Stimulated activated CD4-positive, alpha-beta T cell treated with anti-CD3 and anti-CD28 coated beads, Interleukin-12 subunit alpha, Interleukin-12 subunit beta, amount 100 ng/mL, for 24 hours (primary cell): Measurements from ENCODE around the gene MCM3AP.

Experiments
- DNase-seq, 2 experiments: peaks; one replicate each; pipeline ENCODE4 v3.0.0-alpha.2; 2020; ENCODE audit warnings: low read depth in 2 of 2

Gene MCM3AP

DNA sequence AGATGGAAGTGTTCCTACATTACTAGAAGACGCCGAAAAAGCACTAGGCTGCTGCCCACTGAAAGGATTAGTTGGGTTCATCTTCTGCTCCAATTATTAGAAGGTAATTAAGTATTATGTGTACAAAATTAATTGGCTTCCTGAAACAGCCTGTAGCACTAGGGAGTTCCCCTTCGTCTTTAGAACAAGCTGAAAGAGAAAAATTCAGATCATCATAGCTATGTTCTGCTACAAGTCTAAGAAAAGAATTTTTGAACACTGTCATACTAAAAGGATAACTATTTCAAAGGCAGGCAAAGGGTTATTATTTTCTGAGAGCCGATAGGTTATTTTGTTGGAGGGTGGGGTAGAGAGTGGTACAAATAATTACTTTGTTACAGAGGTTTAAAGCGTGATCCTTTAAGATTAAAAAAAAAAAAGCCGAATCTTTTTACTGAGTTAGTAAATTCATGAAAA, at the start of gene MCM3AP:
Gene MCM3AP (minus strand): TSS at position 406 of the 456 bp plus-strand sequence. CDS start 325 bp downstream, at position 81.
- no peak for DNase-seq

DNA sequence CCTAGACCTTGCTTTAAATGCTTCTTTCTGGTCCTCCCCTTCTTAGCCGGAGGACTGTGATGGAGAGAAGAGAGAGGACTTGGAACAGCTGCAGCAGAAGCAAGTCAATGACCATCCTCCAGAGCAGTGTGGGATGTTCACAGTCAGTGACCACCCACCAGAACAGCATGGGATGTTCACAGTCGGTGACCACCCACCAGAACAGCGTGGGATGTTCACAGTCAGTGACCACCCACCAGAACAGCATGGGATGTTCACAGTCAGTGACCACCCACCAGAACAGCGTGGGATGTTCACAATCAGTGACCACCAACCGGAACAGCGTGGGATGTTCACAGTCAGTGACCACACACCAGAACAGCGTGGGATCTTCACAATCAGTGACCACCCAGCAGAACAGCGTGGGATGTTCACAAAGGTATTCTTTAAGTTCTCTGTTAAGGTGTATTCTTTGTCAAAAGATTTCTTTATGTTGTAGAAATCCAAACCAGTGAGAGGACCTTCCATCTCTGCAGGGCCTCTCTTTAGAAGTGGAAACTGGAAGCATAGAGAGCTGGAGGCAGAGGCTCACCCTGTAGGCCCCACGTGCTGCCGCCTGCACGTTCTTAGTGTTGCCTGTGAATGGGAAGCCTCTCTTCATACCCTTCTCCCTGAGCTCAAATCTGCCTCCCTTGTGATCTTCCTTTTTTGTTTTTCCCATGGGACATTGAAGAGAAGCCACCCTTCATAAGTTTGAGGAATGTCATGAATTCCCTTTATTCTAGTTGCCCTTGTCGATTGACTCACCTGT, 49.1 kb upstream of the MCM3AP start:
- no peak for DNase-seq

DNA sequence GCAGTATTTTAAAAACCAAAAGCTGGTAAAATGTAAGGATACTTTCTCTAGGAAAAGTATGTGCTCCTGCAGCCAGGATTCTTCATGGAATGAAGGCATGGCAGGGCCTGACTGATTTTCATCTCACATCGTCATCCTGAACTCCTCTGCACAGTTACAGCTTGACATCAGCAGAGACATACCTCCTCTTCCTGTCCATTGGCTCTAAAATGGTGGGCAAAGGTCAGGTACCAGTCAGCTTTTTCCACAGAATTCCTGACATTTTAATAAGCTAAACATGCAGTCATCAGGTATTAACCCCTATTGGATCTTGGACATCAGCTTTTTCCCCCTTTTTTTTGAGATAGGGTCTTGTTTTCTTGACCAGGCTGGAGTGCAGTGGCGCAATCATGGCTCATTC, 44.4 kb upstream of the MCM3AP start:
- DNase-seq, result no peak

DNA sequence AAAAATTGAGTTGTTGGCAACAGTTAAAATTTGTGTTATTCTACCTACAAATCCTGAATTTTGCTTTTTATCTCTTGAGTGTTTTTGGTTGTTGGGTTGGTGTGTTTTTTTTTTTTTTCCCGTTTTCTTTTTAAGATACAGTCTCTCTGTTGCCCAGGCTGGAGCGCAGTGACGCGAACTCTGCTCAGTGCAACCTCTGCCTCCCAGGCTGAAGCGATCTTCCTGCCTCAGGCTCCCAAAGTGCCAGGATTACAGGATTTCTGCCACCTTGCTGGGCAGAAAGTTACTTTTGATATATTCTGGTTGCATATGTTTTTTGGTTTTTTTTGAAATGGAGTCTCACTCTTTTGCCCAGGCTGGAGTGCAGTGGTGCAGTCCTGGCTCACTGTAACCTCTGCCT, 42.7 kb upstream of the MCM3AP start:
- no peak for DNase-seq

DNA sequence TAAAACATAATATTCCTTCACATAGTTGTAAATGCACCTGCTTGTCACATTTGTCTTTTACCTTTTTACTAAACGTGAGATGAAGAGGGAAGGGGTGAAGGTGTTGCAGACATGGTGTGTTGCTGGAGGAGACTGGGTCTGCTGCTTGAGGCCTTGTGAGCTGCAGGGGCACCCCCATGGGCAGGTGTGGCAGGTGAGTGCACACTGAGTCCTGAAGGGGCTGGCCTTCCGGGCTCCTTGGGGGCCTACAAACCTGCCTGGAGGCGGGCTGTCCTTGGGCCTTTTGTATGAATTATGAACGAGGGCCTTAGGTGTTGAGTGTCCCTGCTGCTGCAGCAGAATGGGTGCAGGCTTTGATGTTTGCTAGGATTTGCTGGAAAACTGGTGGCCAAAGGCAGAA, 42.3 kb upstream of the MCM3AP start:
- DNase-seq, result no peak

DNA sequence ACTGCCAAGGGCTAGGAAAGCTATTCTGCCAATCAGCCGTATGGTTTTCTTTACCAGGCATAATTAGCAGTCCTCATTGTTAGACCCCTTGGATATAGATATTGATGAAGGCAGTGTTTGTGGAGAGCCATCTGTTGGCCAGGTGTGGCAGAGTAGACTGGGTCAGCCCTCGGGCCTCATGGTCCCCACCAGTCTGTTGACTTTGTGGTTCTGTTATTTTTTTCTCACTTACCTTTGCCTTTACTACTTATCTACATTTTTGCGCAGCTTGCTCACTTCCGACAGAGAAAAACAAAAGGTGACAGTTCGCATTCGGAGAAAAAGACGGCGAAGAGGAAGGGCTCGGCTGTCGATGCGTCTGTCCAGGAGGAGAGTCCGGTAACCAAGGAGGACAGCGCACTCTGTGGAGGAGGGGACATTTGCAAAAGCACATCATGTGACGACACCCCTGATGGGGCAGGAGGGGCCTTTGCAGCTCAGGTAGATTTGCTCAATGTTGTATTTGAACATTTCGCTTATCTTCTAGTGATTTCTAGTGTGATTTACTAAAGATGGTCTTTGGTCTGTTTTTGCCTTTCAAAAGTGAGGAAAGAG, 40.8 kb upstream of the MCM3AP start:
- DNase-seq, result no peak

DNA sequence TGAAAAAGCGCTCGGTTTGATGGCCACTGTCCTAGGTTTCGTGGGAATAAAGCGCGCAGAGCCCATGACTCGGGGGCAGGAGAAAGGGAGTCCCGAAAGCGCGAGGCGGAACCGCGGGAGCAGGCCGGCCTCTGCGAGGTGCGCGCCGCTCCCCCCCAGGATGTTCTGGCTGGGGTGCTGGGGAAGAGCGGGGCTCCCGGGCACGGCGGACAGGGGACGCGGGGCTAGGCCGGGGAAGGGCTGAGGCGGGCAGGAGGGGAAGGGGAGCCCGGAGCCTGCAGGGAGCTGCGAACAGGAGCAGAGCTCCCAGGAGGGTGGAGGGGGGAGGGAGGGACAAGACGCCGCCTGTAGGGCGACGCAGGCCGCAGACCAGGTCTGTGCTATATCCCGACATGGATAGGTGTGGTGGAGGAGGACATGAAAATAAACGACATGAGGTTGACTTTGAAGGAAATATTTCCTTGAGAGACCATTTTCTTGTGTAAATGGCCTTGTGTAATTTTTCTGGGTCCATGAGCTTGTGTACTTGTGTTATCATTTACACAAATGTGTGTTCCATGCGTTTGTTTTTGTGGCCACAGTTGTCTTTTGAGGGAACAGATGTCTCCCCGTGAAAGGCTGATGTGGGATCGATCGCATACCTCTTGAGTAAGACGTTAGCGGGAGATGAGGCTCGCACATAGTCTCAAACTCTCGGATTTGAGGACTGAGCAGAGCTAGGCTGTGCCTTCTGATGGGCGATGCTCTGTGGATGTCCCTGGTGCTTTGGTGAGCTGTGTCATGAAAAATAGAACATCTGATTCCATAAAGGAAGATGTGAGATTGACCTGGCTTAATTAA, 39.9 kb upstream of the MCM3AP start:
- peak in 1 of 2 experiments; percentile 36 for DNase-seq

DNA sequence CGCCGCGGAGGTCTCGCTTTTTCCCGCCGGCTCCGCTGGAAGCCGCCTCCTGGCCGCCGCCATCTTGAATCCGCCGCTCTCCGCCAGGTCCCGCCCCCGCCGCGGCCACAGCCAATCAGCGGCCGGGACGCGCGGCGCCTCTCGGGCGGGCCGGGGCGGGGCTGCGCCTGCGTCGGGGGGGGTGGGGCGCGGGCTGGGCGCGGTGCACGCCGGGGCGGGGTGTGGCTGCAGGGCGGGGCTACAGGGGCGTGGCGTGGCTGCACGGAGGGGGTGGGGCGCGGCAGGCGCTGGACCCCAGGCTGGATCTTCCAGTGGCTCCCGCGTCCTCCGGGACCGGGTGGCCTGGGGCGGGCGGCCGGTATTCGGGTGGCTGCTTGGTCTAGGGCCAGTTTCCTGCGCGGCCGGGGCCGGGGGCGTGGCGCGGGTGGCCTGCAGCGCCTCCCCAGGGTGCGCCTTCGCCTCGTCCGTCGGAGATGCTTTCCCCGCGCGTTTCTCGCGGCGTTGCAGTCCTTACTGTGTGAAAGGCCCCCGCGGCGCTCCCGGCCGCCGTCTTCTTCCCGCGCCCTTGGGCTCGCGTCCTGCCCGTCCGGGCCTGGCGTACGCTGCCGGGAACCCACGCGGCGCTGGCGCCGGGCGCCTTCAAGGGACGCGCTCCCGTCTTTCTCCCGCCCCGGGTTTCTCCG, 39.1 kb upstream of the MCM3AP start:
- peak; percentile 72 to 81 for DNase-seq

DNA sequence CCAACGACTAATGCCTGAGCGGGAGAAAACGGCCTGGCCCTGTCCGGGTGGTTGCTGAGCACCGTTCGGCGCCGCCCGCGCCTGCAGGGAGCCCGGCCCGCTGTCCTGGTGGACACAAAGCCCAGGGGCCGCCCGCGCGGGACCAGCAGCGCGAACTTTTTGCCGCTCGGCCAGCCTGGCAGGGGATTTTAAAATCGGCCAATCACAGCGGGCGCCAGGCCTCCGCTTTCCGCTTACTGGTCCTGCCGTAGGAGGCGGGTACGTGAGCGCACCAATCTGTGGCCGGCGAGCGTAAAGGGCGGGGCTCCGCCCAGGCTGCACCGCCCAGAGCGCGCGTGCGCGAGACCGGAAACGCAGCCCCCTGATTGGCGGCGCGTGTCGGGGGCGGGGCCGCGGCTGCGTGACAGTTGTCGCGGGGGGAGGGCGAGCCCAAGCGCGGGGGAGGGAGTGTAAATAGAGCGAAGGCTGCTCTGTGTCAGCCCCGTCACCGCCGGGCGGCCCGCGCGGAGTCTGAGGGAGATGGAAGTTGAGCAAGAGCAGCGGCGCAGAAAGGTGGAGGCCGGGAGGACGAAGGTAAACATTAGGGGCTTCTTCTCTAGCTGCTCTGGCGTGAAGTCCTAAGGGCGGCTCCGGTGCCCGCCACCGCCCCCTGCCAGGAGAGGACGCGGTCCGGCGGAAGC, 38.4 kb upstream of the MCM3AP start, which contains the start of the genes C21orf58 and PCNT:
Gene C21orf58 (minus strand): TSS at position 161 of the 680 bp plus-strand sequence. CDS start 1,132 bp downstream, outside the sequence.
Gene PCNT (plus strand): TSS at position 447 of the 680 bp plus-strand sequence. CDS start 73 bp downstream, at position 520.
- DNase-seq, result peak; percentile 92 to 93

DNA sequence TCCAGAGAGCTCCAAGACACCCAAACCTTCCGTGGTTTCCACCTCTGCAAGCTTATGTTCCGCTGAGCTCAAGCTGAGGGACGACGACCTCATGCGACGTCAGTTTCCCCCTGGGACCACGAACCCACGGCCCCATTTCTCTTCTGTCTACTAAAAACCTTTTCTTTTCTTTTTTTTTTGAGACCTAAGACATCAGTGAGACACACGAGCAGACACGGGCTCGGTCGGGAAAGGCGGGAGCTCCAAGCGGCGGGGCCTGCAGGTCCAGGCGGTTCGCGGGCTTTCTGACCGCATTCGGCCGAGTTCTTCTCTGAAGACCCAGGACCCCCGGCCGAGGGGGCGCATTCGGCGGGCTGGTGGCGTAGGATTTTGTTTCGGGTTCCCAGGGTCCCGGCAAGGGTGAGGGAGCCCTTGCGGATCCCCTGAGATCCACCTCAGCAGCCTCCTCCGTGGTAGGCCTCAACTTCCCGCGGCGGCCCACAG, 37.9 kb upstream of the MCM3AP start:
- no peak for DNase-seq

DNA sequence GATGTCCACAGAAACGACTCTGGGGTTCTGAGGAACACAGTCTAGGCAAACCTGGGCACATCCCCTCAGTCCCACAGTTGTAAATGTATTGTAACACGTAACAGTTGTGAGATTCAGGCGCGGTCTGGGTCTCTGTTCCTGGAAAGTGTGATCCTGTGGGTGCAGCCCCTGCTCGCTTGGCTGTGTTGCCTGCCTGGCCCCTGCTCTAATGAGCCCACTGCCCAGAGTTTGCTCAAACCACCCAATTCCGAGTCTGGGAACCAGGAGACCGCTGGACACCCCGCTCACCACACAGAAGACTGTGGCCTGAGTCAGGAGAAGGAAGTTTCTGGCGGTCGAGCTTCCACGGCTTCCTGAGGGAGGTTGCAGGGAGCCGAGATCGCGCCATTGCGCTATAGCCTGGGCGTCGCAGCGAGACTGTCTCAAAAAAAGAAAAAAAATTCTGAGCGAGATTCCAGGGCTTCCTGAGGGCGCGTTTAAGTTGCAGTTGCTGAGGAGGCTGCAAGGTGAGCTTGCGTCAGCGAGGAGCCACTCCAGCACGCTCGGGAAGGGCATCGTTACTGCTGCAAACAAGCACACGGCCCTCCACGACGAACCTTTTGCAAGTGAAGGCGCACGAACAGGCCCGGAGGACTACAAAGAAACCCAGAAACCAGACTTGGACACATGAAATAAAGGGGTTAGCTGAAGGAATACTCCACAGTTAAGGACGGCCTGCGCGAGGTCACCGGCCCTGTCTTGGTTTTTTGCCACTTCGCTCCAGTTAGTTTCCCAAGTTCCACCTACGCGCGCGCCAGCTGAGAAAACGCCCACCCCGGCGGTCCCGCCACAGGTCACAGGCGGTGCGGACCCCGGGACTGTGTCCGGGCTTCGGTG, 37.2 kb upstream of the MCM3AP start:
- DNase-seq, result no peak

DNA sequence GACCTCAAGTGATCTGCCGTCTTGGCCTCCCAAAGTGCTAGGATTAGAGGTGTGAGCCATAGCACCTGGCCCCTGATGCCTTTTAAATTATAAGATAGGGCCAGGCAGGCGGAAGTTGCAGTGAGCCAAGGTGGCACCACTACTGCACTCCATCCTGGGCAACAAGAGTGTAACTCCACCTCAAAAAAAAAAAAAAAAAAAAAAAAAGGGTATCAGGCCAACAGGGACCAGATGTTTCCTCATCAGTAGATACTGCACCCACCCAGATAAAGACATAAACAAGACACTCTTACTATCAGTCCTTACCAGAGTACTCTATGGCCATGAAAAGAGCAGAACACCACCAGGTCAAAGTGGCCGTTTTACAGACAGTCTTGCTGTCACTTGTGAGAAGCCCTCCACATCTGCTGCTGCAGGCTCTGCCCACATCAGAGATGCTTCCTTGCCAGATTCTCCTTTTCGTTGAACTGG, 35.0 kb upstream of the MCM3AP start:
- DNase-seq, result no peak

DNA sequence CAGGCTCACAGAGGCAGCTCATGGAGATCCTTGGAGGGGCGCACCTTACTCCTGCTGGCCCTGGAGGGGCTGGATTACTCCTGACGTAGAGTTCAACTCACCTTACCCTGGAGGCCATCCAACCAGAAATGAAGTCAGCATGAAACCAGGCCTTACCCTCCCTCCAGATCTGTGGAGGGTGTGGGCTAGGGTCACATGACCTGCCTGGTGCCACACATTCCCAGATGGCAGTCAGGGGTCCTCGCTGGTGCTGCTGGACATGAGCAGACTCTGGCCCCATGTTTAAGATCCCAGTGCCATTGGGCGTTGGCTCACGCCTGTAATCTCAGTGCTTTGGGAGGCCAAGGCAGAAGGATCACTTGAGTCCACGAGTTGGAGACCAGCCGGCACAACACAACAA, 33.8 kb upstream of the MCM3AP start:
- no peak for DNase-seq

DNA sequence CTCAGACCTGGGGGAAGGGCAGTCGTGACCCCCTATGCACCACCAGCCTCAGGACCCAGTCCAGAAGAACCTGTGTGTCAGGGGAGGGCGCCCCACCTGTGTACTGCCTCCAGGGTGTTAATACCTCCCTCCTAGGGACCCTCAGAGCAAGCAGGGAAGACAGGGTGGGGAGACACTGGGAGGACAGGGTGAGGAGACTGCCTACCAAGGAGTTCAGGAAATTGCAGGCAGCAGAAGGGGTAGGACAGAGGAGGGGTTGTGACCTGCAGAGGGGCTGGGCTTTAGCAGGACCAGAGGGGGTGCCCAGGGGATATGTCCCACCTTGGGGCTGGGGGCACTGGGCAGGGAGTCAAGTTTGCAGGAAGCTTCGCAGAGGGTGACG, 33.0 kb upstream of the MCM3AP start:
- DNase-seq, result no peak

DNA sequence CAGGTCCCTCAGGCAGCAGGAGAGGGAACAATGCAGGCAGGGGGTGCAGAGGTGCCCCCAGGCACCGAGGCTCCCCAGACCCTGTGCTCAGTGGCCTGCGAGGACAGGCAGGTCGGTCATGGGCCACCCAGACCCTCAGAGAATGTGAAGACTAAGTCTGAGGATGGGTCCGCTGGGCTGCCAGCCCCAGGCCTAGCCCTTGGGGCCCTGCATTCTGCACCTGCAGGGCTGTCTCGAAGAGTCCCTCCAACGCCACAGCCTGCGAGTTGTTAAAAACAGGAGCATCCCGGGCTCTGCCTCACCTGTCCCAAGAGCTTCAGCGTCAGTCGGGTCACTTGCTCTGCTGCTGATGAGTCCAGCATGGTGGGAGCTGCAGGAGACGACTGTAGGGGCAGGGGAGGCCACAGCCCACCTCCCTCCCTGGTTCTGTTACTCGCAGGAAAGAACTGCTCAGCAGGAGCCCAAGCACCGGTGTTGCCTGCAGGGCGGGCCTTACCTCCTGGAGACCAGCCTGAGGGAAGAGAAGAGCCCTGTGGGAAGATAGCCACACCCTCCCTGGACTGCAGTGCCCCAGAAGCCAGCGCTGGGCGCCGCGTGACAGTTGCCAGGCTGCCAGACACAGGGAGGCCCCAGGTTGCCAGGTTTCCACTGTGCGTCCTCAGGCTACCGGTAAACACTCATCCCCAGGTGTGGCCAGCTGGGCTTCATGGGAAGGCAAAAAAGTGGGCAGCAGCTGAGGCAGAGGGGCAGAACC, 32.5 kb upstream of the MCM3AP start:
- no peak for DNase-seq

DNA sequence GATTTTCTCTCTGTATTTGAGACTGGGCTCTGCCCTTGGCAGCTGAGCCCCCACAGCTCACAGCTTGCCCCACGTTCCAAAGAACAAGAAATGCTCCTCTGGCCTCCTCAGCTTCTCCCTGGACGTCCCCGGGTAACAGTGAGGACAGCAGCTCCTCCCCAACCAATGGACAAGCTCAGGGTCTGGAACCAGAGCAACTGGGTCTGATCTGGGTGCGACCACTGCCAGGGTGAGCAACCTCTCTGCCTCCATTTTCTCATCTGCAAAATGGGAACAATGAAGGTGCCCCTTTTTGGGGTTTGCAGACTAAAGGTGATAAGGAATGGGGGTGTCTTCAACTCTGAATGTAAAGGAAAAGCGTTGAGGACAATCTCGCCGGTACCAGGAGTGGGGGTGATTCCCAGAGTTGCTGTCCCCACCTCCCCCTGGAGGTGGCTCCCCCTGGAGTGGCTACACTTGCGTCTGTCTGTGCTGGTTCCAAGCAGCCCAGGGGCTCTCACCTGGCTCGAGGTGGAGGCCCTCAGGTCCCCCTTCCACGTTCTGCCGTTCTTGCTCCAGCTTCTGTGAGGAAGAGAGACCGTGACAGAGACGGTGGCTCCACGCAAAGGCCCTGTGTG, 31.4 kb upstream of the MCM3AP start:
- DNase-seq, result no peak

DNA sequence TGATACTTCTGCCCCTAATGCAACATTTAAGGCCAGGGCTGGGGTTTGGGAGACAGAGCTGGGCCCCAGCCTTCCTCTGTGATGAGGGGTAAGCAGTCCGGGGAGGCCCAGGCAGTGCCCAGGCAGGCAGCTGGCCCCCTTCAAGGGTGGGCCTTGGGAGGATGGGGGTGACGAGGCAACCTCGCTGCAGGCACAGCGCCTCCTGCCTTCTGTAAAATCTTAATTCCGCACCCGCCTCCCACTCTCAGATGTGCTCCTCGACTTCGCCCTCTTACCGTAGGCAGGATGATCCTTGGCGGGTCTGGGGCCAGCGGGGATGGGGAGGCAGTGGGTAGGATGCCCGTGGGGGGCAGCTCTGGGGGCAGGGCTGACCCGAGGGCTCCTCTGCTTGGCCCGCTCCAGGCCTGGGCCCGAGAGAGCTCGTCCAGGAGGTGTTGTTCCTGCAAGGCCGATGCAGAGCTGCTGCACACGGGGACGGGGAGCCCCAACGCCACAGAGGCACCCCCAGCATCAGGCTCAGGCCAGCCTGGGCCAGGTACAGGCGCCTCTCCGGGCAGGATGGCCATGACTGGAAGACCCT, 29.1 kb upstream of the MCM3AP start:
- DNase-seq, result no peak

DNA sequence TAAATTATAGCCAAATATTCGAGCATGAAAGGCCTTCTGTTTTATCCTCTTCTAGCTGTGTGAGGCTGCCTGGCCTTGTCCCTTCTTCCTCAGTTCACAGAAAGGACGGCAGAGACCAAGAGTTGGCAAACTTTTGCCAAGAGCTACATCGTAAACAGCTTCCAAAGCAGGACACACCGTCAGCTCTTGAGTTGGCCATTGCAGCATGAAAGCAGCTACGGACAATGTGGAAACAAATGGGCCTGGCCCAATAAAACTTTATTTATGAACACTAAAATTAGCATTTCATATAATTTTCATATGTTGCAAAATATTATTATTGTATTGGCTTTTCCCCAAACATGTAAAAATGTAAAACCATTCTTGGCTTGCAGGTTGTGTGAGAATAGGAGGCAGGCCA, 27.5 kb upstream of the MCM3AP start:
- no peak for DNase-seq
